Large intestine (tissue), 3 donors: Measurements from ENCODE around the gene TSPAN5. TPM values are rescaled to one million over a fixed set of nuclear protein-coding genes. Genes with fewer than 3 reads are reported as not detected.

Experiments
- DNase-seq, 2 donors: peaks; one replicate each; pipeline versions ENCODE4 v3.0.0 to v3.0.0-alpha.2; 2013
- H3K27ac ChIP-seq: one replicate; pipeline ENCODE4 v1.5.1; 2013; ENCODE audit warnings: low read length
- H3K27me3 ChIP-seq: 2 replicates; pipeline ENCODE4 v1.6.1; 2013; ENCODE audit warnings: low read length; ENCODE audit not compliant: control insufficient read depth, insufficient read depth
- H3K36me3 ChIP-seq: 2 replicates; pipeline ENCODE4 v1.6.1; 2013; ENCODE audit warnings: low read length; ENCODE audit not compliant: control insufficient read depth, insufficient read depth
- H3K4me1 ChIP-seq: one replicate; pipeline ENCODE4 v1.6.1; 2013; ENCODE audit warnings: low read length; ENCODE audit not compliant: control insufficient read depth, insufficient read depth
- H3K4me3 ChIP-seq: one replicate; pipeline ENCODE4 v1.5.1; 2013; ENCODE audit warnings: low read length
- H3K9me3 ChIP-seq: one replicate; pipeline ENCODE4 v1.6.1; 2013; ENCODE audit warnings: mild to moderate bottlenecking, low read depth, low read length, moderate library complexity; ENCODE audit not compliant: control insufficient read depth
- WGBS: methylation state at CpG from one replicate; pipeline ENCODE4 v1.1.5; 2013; ENCODE audit warnings: low lambda C conversion rate; ENCODE audit not compliant: insufficient coverage; 5-methylcytosine and 5-hydroxymethylcytosine counted together
- polyA plus RNA-seq: library from polyadenylated mRNA; unstranded; fragments of 120-200 nt; gene quantifications from one replicate; pipeline ENCODE4 v1.2.1, GENCODE V29; 2013

The TSPAN5 gene
- polyA plus RNA-seq, 1 donor = 9.9 TPM

- WGBS = 100% methylated on average over 2 of the region's 6 CpGs
- Histone ChIP-seq H3K4me3 (no peak overlapping the region), H3K27me3 (no peaks in the 10 kb centered on the region), H3K4me1 (no peaks in the 10 kb centered on the region), H3K36me3 (no peaks in the 10 kb centered on the region), H3K9me3 (no peaks in the 10 kb centered on the region), H3K27ac (no peak overlapping the region)
- DNase-seq = no peak
These were observed 46.6 kb downstream of the TSPAN5 start for GRCh38 chr4:98611677-98612317.

GRCh38 chr4:98610926-98611676 lies 47.3 kb downstream of the TSPAN5 start:
- Histone ChIP-seq H3K4me1 (no peaks in the 10 kb centered on the region), H3K27ac (no peak overlapping the region), H3K27me3 (no peaks in the 10 kb centered on the region), H3K9me3 (no peaks in the 10 kb centered on the region), H3K36me3 (no peaks in the 10 kb centered on the region), H3K4me3 (no peak overlapping the region)
- WGBS = 0% methylated on average over 1 of the region's 6 CpGs
- no peak for DNase-seq

- no peak overlapping the region for H3K27ac ChIP-seq
- no peaks in the 10 kb centered on the region for H3K27me3 ChIP-seq
- no peak for DNase-seq
- WGBS = no CpG with 5 or more reads among the region's 6 CpGs
- H3K4me1 ChIP-seq = no peaks in the 10 kb centered on the region
- H3K4me3 ChIP-seq = no peak overlapping the region
- no peaks in the 10 kb centered on the region for H3K9me3 ChIP-seq
- H3K36me3 ChIP-seq = no peaks in the 10 kb centered on the region
These were observed 48.0 kb downstream of the TSPAN5 start for GRCh38 chr4:98610431-98610830.

GRCh38 chr4:98609934-98610333 lies 48.5 kb downstream of the TSPAN5 start:
- Histone ChIP-seq H3K4me1 (no peaks in the 10 kb centered on the region), H3K27me3 (no peaks in the 10 kb centered on the region), H3K36me3 (no peaks in the 10 kb centered on the region), H3K27ac (no peak overlapping the region), H3K9me3 (no peaks in the 10 kb centered on the region), H3K4me3 (no peak overlapping the region)
- WGBS = no CpG with 5 or more reads among the region's 5 CpGs
- no peak for DNase-seq

- Histone ChIP-seq H3K9me3 (no peaks in the 10 kb centered on the region), H3K4me1 (no peaks in the 10 kb centered on the region), H3K4me3 (no peak overlapping the region), H3K27ac (no peak overlapping the region), H3K36me3 (no peaks in the 10 kb centered on the region), H3K27me3 (no peaks in the 10 kb centered on the region)
- no peak for DNase-seq
- WGBS = 63% methylated on average over 1 of the region's 5 CpGs
These were observed 50.1 kb downstream of the TSPAN5 start for GRCh38 chr4:98608356-98608755.

- Histone ChIP-seq H3K9me3 (no peaks in the 10 kb centered on the region), H3K36me3 (no peaks in the 10 kb centered on the region), H3K4me1 (no peaks in the 10 kb centered on the region), H3K27me3 (no peaks in the 10 kb centered on the region), H3K4me3 (no peak overlapping the region), H3K27ac (no peak overlapping the region)
- no peak for DNase-seq
- no CpG with 5 or more reads among the region's 6 CpGs for WGBS
These were observed 51.5 kb downstream of the TSPAN5 start for GRCh38 chr4:98606894-98607293.

GRCh38 chr4:98605216-98605615 lies 53.2 kb downstream of the TSPAN5 start:
- no CpG with 5 or more reads among the region's 3 CpGs for WGBS
- Histone ChIP-seq H3K27me3 (no peaks in the 10 kb centered on the region), H3K4me3 (no peak overlapping the region), H3K27ac (no peak overlapping the region), H3K36me3 (no peaks in the 10 kb centered on the region), H3K4me1 (no peaks in the 10 kb centered on the region), H3K9me3 (no peaks in the 10 kb centered on the region)
- no peak for DNase-seq

GRCh38 chr4:98604723-98605122 lies 53.7 kb downstream of the TSPAN5 start:
- Histone ChIP-seq H3K4me3 (no peak overlapping the region), H3K4me1 (no peaks in the 10 kb centered on the region), H3K27ac (no peak overlapping the region), H3K9me3 (no peaks in the 10 kb centered on the region), H3K36me3 (no peaks in the 10 kb centered on the region), H3K27me3 (no peaks in the 10 kb centered on the region)
- no CpG with 5 or more reads among the region's 1 CpG for WGBS
- no peak for DNase-seq

- no peak for DNase-seq
- WGBS = 100% methylated on average over 1 of the region's 10 CpGs
- H3K27me3 ChIP-seq = no peaks in the 10 kb centered on the region
- no peak overlapping the region for H3K27ac ChIP-seq
- H3K9me3 ChIP-seq = peaks cover 5% of the 10 kb centered on the region
- H3K4me3 ChIP-seq = no peak overlapping the region
- no peaks in the 10 kb centered on the region for H3K4me1 ChIP-seq
- H3K36me3 ChIP-seq = no peaks in the 10 kb centered on the region
These were observed 54.5 kb downstream of the TSPAN5 start for GRCh38 chr4:98603683-98604521.

GRCh38 chr4:98602270-98602669 lies 56.1 kb downstream of the TSPAN5 start:
- no CpG with 5 or more reads among the region's 1 CpG for WGBS
- H3K4me3 ChIP-seq = no peak overlapping the region
- DNase-seq = no peak
- peaks cover 5% of the 10 kb centered on the region for H3K9me3 ChIP-seq
- no peaks in the 10 kb centered on the region for H3K36me3 ChIP-seq
- H3K4me1 ChIP-seq = no peaks in the 10 kb centered on the region
- H3K27me3 ChIP-seq = no peaks in the 10 kb centered on the region
- H3K27ac ChIP-seq = no peak overlapping the region
